OCI-LY3 (cell line): ENCODE data around the gene FOXO3B.
"Not testable (repeated sequence)": the region's sequence is repeated elsewhere in the genome, so short reads cannot be mapped to it uniquely, and the experiment has no call there.

Experiments
- H2AFZ ChIP-seq: fragments of 200-600, 300-600 bp; shearing (Covaris generic); 2 replicates; pipeline ENCODE4 v1.6.0; 2014; ENCODE audit warnings: antibody characterized with exemption, low read depth, low read length
- H3K27ac ChIP-seq: fragments of 200-600, 300-600 bp; sonication (generic); 2 replicates; pipeline ENCODE4 v1.5.1; 2014; ENCODE audit warnings: mild to moderate bottlenecking, low read length, moderate library complexity, mixed read lengths
- H3K27me3 ChIP-seq: fragments of 200-600, 300-600 bp; sonication (generic); 2 replicates; pipeline ENCODE4 v1.6.1; 2014; ENCODE audit warnings: low read depth, low read length, mixed read lengths
- H3K36me3 ChIP-seq: fragments of 200-600, 300-600 bp; sonication (generic); replicated peaks from 2 replicates; pipeline ENCODE3; 2014; ENCODE audit warnings: low read depth, low read length, mixed read lengths
- H3K4me1 ChIP-seq: fragments of 300-600, 200-600 bp; sonication (generic); 2 replicates; pipeline ENCODE4 v1.6.1; 2014; ENCODE audit warnings: low read length, mixed read lengths
- H3K4me2 ChIP-seq: fragments of 200-600, 300-600 bp; sonication (generic); 2 replicates; pipeline ENCODE4 v1.6.1; 2014; ENCODE audit warnings: low read length, mixed read lengths
- H3K4me3 ChIP-seq: fragments of 300-600, 200-600 bp; sonication (generic); 2 replicates; pipeline ENCODE4 v1.5.1; 2014; ENCODE audit warnings: antibody characterized with exemption, mild to moderate bottlenecking, low read length, moderate library complexity
- H3K79me2 ChIP-seq: fragments of 300-600, 200-600 bp; shearing (Covaris generic); 2 replicates; pipeline ENCODE4 v1.6.1; 2014; ENCODE audit warnings: mild to moderate bottlenecking, low read length, mixed read lengths
- H3K9ac ChIP-seq: fragments of 300-600, 200-600 bp; shearing (Covaris generic); 2 replicates; pipeline ENCODE4 v1.6.0; 2014; ENCODE audit warnings: mild to moderate bottlenecking, low read length, moderate library complexity
- H3K9me3 ChIP-seq: fragments of 200-600, 300-600 bp; shearing (Covaris generic); 2 replicates; pipeline ENCODE4 v1.6.1; 2014; ENCODE audit warnings: low read length, mixed read lengths; ENCODE audit not compliant: insufficient read depth
- H4K20me1 ChIP-seq: fragments of 200-600, 300-600 bp; sonication (generic); 2 replicates; pipeline ENCODE4 v1.6.1; 2016; ENCODE audit warnings: low read length, mixed read lengths; ENCODE audit not compliant: insufficient read depth
- CTCF ChIP-seq: fragments of 200-600, 300-600 bp; sonication (generic); IDR thresholded peaks from 2 replicates; pipeline ENCODE4 v1.5.1; 2014; ENCODE audit warnings: antibody characterized with exemption, low read length, low read depth

FOXO3B gene

DNA sequence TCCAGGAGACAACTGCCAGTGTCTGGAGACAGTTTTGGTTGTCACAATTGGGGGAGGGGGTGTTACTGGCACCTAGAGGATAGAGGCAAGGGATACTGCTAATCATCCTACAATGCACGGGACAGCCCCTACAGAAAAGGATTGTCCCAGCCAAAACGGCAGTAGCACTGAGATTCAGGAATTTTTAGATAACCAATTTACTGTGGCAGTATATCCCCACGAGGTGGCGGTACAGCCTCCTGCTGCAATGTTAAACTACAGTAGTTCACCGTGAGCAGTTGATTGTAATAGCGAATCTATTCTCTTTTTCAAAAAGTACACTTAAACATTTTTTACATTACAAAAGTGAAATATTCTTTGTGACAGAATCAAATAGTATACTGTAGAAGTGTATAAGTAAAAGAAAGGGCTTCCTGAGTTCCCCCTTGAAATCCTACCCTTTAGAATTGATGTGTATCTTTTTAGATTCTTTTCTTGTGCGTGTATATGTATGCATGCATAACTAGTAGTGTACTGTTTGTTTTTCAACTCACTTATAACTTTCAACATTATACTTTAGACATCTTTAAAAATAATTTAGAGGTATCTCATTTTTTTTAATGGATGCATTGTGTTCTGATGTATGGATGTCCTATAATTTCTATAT is 30.4 kb upstream of the FOXO3B start:
- not testable (repeated sequence) for H3K27ac ChIP-seq, H3K4me3 ChIP-seq, H2AFZ ChIP-seq, H3K4me1 ChIP-seq, H3K9me3 ChIP-seq, H3K9ac ChIP-seq, H4K20me1 ChIP-seq, H3K4me2 ChIP-seq, H3K79me2 ChIP-seq, H3K27me3 ChIP-seq, H3K36me3 ChIP-seq
- 0 out of 2 replicates have a peak, but pooled peaks have one; percentile 8 for TF ChIP-seq CTCF

DNA sequence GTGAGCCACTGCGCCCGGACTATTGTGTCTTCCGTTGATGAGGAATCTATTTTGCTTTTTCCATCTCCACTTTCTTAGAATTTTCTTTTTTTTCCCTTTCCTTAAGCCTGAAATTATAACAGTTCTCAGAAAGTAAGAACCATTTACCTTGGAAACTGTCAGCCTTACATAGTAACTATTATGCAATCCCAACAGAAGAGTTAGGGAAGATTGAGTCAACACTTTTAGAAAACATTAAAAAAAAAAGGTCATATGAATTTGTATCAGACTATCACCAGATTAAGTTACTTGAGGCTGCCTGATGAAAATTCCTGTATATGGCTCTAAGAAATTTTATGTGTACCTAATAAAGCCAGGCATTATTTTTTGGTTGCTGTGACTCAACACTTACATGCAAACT is 26.1 kb upstream of the FOXO3B start:
- H3K27me3 ChIP-seq, H3K4me2 ChIP-seq, H2AFZ ChIP-seq, H3K27ac ChIP-seq, H3K79me2 ChIP-seq, H3K9ac ChIP-seq, H3K9me3 ChIP-seq, H3K4me3 ChIP-seq, H4K20me1 ChIP-seq, H3K4me1 ChIP-seq, H3K36me3 ChIP-seq: not testable (repeated sequence)

- H3K9ac ChIP-seq, H3K27ac ChIP-seq, H3K9me3 ChIP-seq, H3K4me2 ChIP-seq, H3K4me3 ChIP-seq, H3K79me2 ChIP-seq, H3K36me3 ChIP-seq, H2AFZ ChIP-seq, H3K27me3 ChIP-seq, H3K4me1 ChIP-seq, H4K20me1 ChIP-seq: not testable (repeated sequence)
Observed at GRCh38 chr17:18705955-18706354, 23.8 kb upstream of the FOXO3B start.

GRCh38 chr17:18698473-18699103 is 16.5 kb upstream of the FOXO3B start:
- not testable (repeated sequence) for H3K9me3 ChIP-seq, H3K4me1 ChIP-seq, H4K20me1 ChIP-seq, H3K27me3 ChIP-seq, H2AFZ ChIP-seq, H3K36me3 ChIP-seq, H3K79me2 ChIP-seq, H3K27ac ChIP-seq
- Histone ChIP-seq H3K4me3 (peak overlapping the region; percentile 75), H3K4me2 (peak overlapping the region; percentile 55), H3K9ac (peak overlapping the region; percentile 39; the same call in 1 of the 2 replicates)

DNA sequence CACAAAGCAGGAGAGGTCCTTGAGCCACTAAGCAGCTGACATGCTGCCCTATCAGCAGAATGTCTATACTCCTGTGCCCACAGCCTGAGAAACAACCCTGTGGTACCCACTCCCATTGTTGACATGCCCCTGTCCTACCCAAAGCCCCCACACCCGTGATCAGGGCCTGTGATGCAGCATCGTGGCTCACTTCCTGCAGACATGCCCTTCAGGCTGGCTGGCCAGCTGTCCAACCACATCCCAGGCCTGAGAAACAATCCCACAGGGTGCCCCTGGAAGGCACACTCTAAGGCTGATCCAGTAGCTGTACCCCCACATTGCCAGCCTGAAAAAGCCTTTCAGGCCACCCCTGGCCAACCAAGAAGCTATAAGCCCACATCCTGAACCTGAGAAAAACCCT is 13.0 kb upstream of the FOXO3B start:
- H3K36me3 ChIP-seq, H3K4me1 ChIP-seq, H3K27me3 ChIP-seq, H3K4me2 ChIP-seq, H3K9ac ChIP-seq, H3K9me3 ChIP-seq, H3K27ac ChIP-seq, H4K20me1 ChIP-seq, H2AFZ ChIP-seq, H3K79me2 ChIP-seq, H3K4me3 ChIP-seq: not testable (repeated sequence)

GRCh38 chr17:18682668-18683067 is 554 bp upstream of the FOXO3B start:
- H3K27ac ChIP-seq, H3K79me2 ChIP-seq, H3K4me2 ChIP-seq, H3K36me3 ChIP-seq, H3K4me1 ChIP-seq, H3K9me3 ChIP-seq, H3K27me3 ChIP-seq, H3K9ac ChIP-seq, H2AFZ ChIP-seq, H4K20me1 ChIP-seq, H3K4me3 ChIP-seq: not testable (repeated sequence)

GRCh38 chr17:18677381-18677780 is 4.7 kb downstream of the FOXO3B start:
- H3K27ac ChIP-seq, H2AFZ ChIP-seq, H3K79me2 ChIP-seq, H3K27me3 ChIP-seq, H3K4me3 ChIP-seq, H3K9me3 ChIP-seq, H4K20me1 ChIP-seq, H3K9ac ChIP-seq, H3K4me1 ChIP-seq, H3K4me2 ChIP-seq, H3K36me3 ChIP-seq: not testable (repeated sequence)

- not testable (repeated sequence) for H3K27ac ChIP-seq, H3K9ac ChIP-seq, H3K4me1 ChIP-seq, H3K9me3 ChIP-seq, H4K20me1 ChIP-seq, H3K27me3 ChIP-seq, H2AFZ ChIP-seq, H3K4me2 ChIP-seq, H3K36me3 ChIP-seq, H3K79me2 ChIP-seq, H3K4me3 ChIP-seq
Observed at GRCh38 chr17:18676928-18677327, 5.2 kb downstream of the FOXO3B start.
